Endothelial cell of umbilical vein (primary cell): ENCODE measurements around the gene SMIM33. TPM values are rescaled to one million over a fixed set of nuclear protein-coding genes. Genes with fewer than 3 reads are reported as not detected.

ENCODE experiments used
- Bru-seq: library from RNA; stranded (reverse); fragments of 400-500 nt; gene quantifications from one replicate; lab custom pipeline; 2021; lab: Mats Ljungman, UMichigan
- BruChase-seq, 2 experiments: library from RNA; stranded (reverse); fragments of 400-500 nt; gene quantifications; one replicate each; lab custom pipeline; 2021; lab: Mats Ljungman, UMichigan
- BruUV-seq: library from RNA; stranded (reverse); fragments of 400-500 nt; replicated peaks from 2 replicates; lab custom pipeline; 2021; lab: Mats Ljungman, UMichigan
- CTCF ChIA-PET: fragments of 300-600, 350-600 bp; sonication (Branson Sonifier 250); formaldehyde crosslinking; loops from one replicate; lab custom pipeline; 2021; ENCODE audit warnings: antibody characterized with exemption, inconsistent platforms; lab: Charles Lee
- POLR2A ChIA-PET: fragments of 300-600, 350-600 bp; sonication (Branson Sonifier 250); formaldehyde crosslinking; loops from one replicate; lab custom pipeline; 2021; ENCODE audit warnings: antibody characterized with exemption, inconsistent platforms; lab: Charles Lee
- DNase-seq: peaks from one replicate; pipeline ENCODE4 v3.0.0-alpha.2; 2011; ENCODE audit warnings: low read depth, low spot score
- FAIRE-seq: peaks from 2 replicates; lab custom pipeline; 2011; peaks lifted over from hg19 to GRCh38; lab: Jason Lieb, UNC
- H2AFZ ChIP-seq: 2 replicates; pipeline ENCODE4 v1.6.0; 2012; ENCODE audit warnings: low read depth, low read length, control low read depth, inconsistent platforms
- H3K27ac ChIP-seq: 2 replicates; pipeline ENCODE4 v1.5.1; 2011; ENCODE audit warnings: low read depth, mild to moderate bottlenecking, control low read depth, low read length, moderate library complexity; ENCODE audit not compliant: insufficient read depth
- H3K27me3 ChIP-seq, 2 experiments: 2 replicates each; pipeline versions ENCODE4 v1.6.0 to v1.6.1; 2011; ENCODE audit warnings: low read length in 2 of 2, mixed read lengths in 1 of 2; ENCODE audit not compliant: control insufficient read depth in 2 of 2, insufficient read depth in 2 of 2
- H3K36me3 ChIP-seq, 2 experiments: 2 replicates in 1 of 2; 3 replicates in 1 of 2; pipeline ENCODE4 v1.5.1; 2011; ENCODE audit warnings: low read length in 2 of 2, mild to moderate bottlenecking in 1 of 2, moderate library complexity in 1 of 2; ENCODE audit not compliant: control insufficient read depth in 2 of 2, insufficient read depth in 2 of 2; ENCODE audit errors: extremely low read depth in 1 of 2
- H3K4me1 ChIP-seq: 3 replicates; pipeline ENCODE4 v1.5.1; 2011; ENCODE audit warnings: mild to moderate bottlenecking, low read length; ENCODE audit not compliant: control insufficient read depth, insufficient read depth; ENCODE audit errors: extremely low read depth
- H3K4me2 ChIP-seq: 2 replicates; pipeline ENCODE4 v1.6.1; 2011; ENCODE audit warnings: low read length, control low read depth, mixed read lengths; ENCODE audit not compliant: insufficient read depth
- H3K4me3 ChIP-seq, 3 experiments: fragments of 200-600 bp in 1 of 3; sonication (generic), shearing (Covaris generic) in 1 of 3; replicated peaks in 1 of 3; 2 replicates each; pipeline ENCODE4 v1.5.1; 2011 to 2016; ENCODE audit warnings: control low read depth in 3 of 3, low read length in 3 of 3, mild to moderate bottlenecking in 2 of 3, inconsistent platforms in 1 of 3, low read depth in 1 of 3, moderate library complexity in 1 of 3; ENCODE audit not compliant: insufficient read depth in 1 of 3
- H3K79me2 ChIP-seq: 2 replicates; pipeline ENCODE4 v1.6.0; 2012; ENCODE audit warnings: low read length, inconsistent platforms; ENCODE audit not compliant: control insufficient read depth, insufficient read depth
- H3K9ac ChIP-seq: replicated peaks from 2 replicates; pipeline ENCODE3; 2011; ENCODE audit warnings: low read length, control low read depth; ENCODE audit not compliant: insufficient read depth; ENCODE audit errors: extremely low read depth
- H3K9me1 ChIP-seq: replicated peaks from 3 replicates; pipeline ENCODE4 v1.6.0; 2011; ENCODE audit warnings: mild to moderate bottlenecking, low read length; ENCODE audit not compliant: control insufficient read depth, insufficient read depth; ENCODE audit errors: extremely low read depth
- H3K9me3 ChIP-seq: replicated peaks from 2 replicates; pipeline ENCODE4 v1.5.1; 2012; ENCODE audit warnings: low read length, inconsistent platforms; ENCODE audit not compliant: control insufficient read depth, insufficient read depth
- H4K20me1 ChIP-seq: replicated peaks from 2 replicates; pipeline ENCODE3; 2011; ENCODE audit warnings: mild to moderate bottlenecking, low read length; ENCODE audit not compliant: control insufficient read depth, insufficient read depth; ENCODE audit errors: extremely low read depth
- EZH2 ChIP-seq: IDR thresholded peaks from 2 replicates; pipeline ENCODE4 v1.6.1; 2012; ENCODE audit warnings: borderline replicate concordance, low read depth, mild to moderate bottlenecking, moderate library complexity, low read length, inconsistent platforms; ENCODE audit not compliant: severe bottlenecking
- FOS ChIP-seq: IDR thresholded peaks from 2 replicates; pipeline ENCODE4 v1.6.1; 2011; ENCODE audit warnings: mild to moderate bottlenecking, low read length, moderate library complexity, borderline replicate concordance; ENCODE audit not compliant: insufficient read depth
- GATA2 ChIP-seq: IDR thresholded peaks from 2 replicates; pipeline ENCODE4 v1.7.0; 2011; ENCODE audit warnings: low read depth, mild to moderate bottlenecking, moderate library complexity, mixed read lengths, low read length; ENCODE audit not compliant: insufficient read length, insufficient read depth
- JUN ChIP-seq: IDR thresholded peaks from 2 replicates; pipeline ENCODE4 v1.6.1; 2011; ENCODE audit warnings: borderline replicate concordance, low read depth; ENCODE audit not compliant: insufficient read length, insufficient read depth
- MAX ChIP-seq: IDR thresholded peaks from 2 replicates; pipeline ENCODE4 v1.6.1; 2011; ENCODE audit not compliant: insufficient read depth, insufficient read length
- POLR2A ChIP-seq: IDR thresholded peaks from 2 replicates; pipeline ENCODE4 v1.6.1; 2012; ENCODE audit warnings: low read depth, mild to moderate bottlenecking, control low read depth, low read length
- POLR2AphosphoS5 ChIP-seq: IDR thresholded peaks from 2 replicates; pipeline ENCODE4 v1.6.1; 2012; ENCODE audit warnings: low read depth, mild to moderate bottlenecking, control low read depth, low read length, moderate library complexity; ENCODE audit not compliant: insufficient read depth
- dilution Hi-C: fragments of 300-500 bp; cut with MboI; formaldehyde crosslinking; loops from one replicate; pipeline ENCODE4 v1.15.0; 2019; ENCODE audit warnings: low sequenced_read_pairs; ENCODE audit not compliant: extremely low pct_ligation_motif_present
- intact Hi-C: fragments of 100-400 bp; cut with micrococcal nuclease; formaldehyde crosslinking; loops from one replicate; pipeline ENCODE4 v1.10.0; 2022
- long read RNA-seq: library from polyadenylated mRNA; stranded (forward); transcript quantifications from one replicate; pipeline ENCODE4 v2.0.0, GENCODE V29; 2021
- polyA minus RNA-seq, 3 experiments: library from RNA; depleted of rRNA, polyadenylated mRNA; stranded (reverse); fragments of >200 nt; gene quantifications; 1 replicate in 1 of 3; 2 replicates in 2 of 3; pipeline ENCODE4 v1.2.3, GENCODE V29; 2011
- polyA plus RNA-seq, 4 experiments: library from polyadenylated mRNA; depleted of rRNA in 3 of 4; stranded (reverse) in 3 of 4; unstranded in 1 of 4; fragments of >200 nt; gene quantifications; 2 replicates each; pipeline versions ENCODE4 v1.2.1 to v1.2.3, GENCODE V29; 2011 to 2012; ENCODE audit warnings: missing spikeins in 1 of 4
- total RNA-seq: library from RNA; stranded (reverse); gene quantifications from 2 replicates; pipeline ENCODE4 v1.2.3, GENCODE V29; 2021

The SMIM33 gene
- total RNA-seq (not detected in 2 replicates), polyA plus RNA-seq (not detected in 2 replicates), polyA minus RNA-seq (not detected in 2 replicates), Bru-seq, nascent RNA (percentile 21 among the genes with signal in this experiment), BruChase-seq, experiment 1, labeled RNA remaining after a 6-hour chase (percentile 10 among the genes with signal in this experiment), BruChase-seq, experiment 2, labeled RNA remaining after a 2-hour chase (not detected)
- polyA plus RNA-seq (2011; cell fraction: cytosol; rRNA removed): not detected in 2 replicates
- not detected in 2 replicates for polyA plus RNA-seq (2011; cell fraction: nucleus; rRNA removed)
- not detected in 2 replicates for polyA plus RNA-seq (2012)
- polyA minus RNA-seq (2011; cell fraction: cytosol; rRNA and poly(A)+ RNA removed): not detected
- not detected in 2 replicates for polyA minus RNA-seq (2011; cell fraction: nucleus; rRNA and poly(A)+ RNA removed)
- long read RNA-seq, partial matches to known transcripts: 0 of 2 reads
- long read RNA-seq, other reads (novel, unspliced or antisense): 2 of 2 reads

GRCh38 chr5:139470821-139471300 lies at the start of gene SMIM33:
TSS of gene SMIM33 (plus strand) at chr5:139471004. CDS start at chr5:139471122, 118 bp downstream.
- ChIA-PET CTCF (interaction anchor here (1.3 kb wide), 1 partner anchor 11 kb away, joined by 3 read pairs; the partner anchor contains the start of gene STING1), POLR2A (no interaction called here)
- DNase-seq (no peak), FAIRE-seq (no peak)
- Histone ChIP-seq H3K9me3 (no peaks in the 10 kb centered on the region), H3K27ac (no peak within 1 kb of the TSS), H3K79me2 (no peaks in the 10 kb centered on the region), H3K4me2 (no peak within 1 kb of the TSS), H3K4me1 (peaks cover 18% of the 10 kb centered on the region), H3K27me3 (no peaks in the 10 kb centered on the region), H3K36me3 (peaks cover 0 to 7% of the 10 kb centered on the region in 2 experiments), H4K20me1 (no peaks in the 10 kb centered on the region), H3K9me1 (no peaks in the 10 kb centered on the region), H3K4me3 (no peak within 1 kb of the TSS), H3K9ac (no peak within 1 kb of the TSS), H2AFZ (no peak within 1 kb of the TSS)
- dilution Hi-C loops: no loop called here
- no peak for TF ChIP-seq EZH2
- no peak for TF ChIP-seq GATA2
- TF ChIP-seq POLR2AphosphoS5: no peak
- no peak for TF ChIP-seq JUN
- no peak for TF ChIP-seq FOS
- no peak for TF ChIP-seq MAX
- TF ChIP-seq POLR2A: no peak
- intact Hi-C loops: no loop called here
- no TSS peak for BruUV-seq
